Measurements from ENCODE around the gene USE1. TPM values are rescaled to one million over a fixed set of nuclear protein-coding genes. Genes with fewer than 3 reads are reported as not detected.

The USE1 gene
- total and polyA plus RNA-seq, 9 of the 15 experiments (the other 6 are each of a cell fraction or from before 2014, with no cell fraction given) = 17.3 to 52.4 (median 34.0) TPM

DNA sequence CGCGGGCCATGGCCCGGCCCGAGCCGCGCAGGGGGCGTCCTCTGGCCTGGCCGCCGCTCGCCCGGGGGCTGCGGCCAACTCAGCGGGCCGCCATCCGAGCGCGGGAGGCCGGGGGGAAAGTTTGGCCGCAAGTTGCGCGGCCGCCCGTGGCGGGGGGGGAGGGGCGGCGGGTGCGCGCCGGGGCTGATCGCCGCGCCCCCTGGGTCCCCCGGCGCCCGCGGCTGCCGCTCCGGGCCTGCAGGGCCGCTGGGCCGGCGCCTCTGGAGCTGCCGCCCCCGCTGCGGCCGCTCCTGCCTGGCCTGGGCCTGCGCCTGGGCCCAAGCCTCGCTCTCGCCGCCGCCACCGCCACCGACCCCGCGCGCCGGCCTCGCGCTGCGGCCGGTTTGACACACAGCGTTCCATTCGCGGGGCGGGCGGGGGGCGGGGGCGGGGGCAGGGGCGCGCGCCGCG, 30.4 kb downstream of the USE1 start, which contains the start of gene NR2F6 (continued):
- peak; percentile 14; the same call in 1 of the 2 replicates for TF ChIP-seq ZBTB7A (IDR thresholded peaks at IDR 0.05; ENCODE audit: borderline replicate concordance, control insufficient read depth, low read depth, low read length)
- TF ChIP-seq CCNT2 (IDR thresholded peaks at IDR 0.05; ENCODE audit: borderline replicate concordance, extremely low read depth, insufficient read length, low read depth, low read length) = peak; percentile 32
- TF ChIP-seq, protein P1, sequence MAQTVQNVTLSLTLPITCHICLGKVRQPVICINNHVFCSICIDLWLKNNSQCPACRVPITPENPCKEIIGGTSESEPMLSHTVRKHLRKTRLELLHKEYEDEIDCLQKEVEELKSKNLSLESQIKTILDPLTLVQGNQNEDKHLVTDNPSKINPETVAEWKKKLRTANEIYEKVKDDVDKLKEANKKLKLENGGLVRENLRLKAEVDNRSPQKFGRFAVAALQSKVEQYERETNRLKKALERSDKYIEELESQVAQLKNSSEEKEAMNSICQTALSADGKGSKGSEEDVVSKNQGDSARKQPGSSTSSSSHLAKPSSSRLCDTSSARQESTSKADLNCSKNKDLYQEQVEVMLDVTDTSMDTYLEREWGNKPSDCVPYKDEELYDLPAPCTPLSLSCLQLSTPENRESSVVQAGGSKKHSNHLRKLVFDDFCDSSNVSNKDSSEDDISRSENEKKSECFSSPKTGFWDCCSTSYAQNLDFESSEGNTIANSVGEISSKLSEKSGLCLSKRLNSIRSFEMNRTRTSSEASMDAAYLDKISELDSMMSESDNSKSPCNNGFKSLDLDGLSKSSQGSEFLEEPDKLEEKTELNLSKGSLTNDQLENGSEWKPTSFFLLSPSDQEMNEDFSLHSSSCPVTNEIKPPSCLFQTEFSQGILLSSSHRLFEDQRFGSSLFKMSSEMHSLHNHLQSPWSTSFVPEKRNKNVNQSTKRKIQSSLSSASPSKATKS (CRISPR knock-in tag; IDR thresholded peaks at IDR 0.05) = no peak
- TF ChIP-seq, protein P2, sequence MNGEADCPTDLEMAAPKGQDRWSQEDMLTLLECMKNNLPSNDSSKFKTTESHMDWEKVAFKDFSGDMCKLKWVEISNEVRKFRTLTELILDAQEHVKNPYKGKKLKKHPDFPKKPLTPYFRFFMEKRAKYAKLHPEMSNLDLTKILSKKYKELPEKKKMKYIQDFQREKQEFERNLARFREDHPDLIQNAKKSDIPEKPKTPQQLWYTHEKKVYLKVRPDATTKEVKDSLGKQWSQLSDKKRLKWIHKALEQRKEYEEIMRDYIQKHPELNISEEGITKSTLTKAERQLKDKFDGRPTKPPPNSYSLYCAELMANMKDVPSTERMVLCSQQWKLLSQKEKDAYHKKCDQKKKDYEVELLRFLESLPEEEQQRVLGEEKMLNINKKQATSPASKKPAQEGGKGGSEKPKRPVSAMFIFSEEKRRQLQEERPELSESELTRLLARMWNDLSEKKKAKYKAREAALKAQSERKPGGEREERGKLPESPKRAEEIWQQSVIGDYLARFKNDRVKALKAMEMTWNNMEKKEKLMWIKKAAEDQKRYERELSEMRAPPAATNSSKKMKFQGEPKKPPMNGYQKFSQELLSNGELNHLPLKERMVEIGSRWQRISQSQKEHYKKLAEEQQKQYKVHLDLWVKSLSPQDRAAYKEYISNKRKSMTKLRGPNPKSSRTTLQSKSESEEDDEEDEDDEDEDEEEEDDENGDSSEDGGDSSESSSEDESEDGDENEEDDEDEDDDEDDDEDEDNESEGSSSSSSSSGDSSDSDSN (IDR thresholded peaks at IDR 0.05; ENCODE audit: borderline replicate concordance in 1 of 2, low read depth in 2 of 2, low read length in 2 of 2) = 0 out of 4 replicates have a peak, but pooled peaks of 1 of the 2 experiments have one; percentile 10
- TF ChIP-seq KDM5B (IDR thresholded peaks at IDR 0.05; ENCODE audit: insufficient replicate concordance, low read depth, low read length) = peak; percentile 57
- TF ChIP-seq, protein P3, sequence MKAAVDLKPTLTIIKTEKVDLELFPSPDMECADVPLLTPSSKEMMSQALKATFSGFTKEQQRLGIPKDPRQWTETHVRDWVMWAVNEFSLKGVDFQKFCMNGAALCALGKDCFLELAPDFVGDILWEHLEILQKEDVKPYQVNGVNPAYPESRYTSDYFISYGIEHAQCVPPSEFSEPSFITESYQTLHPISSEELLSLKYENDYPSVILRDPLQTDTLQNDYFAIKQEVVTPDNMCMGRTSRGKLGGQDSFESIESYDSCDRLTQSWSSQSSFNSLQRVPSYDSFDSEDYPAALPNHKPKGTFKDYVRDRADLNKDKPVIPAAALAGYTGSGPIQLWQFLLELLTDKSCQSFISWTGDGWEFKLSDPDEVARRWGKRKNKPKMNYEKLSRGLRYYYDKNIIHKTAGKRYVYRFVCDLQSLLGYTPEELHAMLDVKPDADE (conservative IDR thresholded peaks at IDR 0.05; ENCODE audit: control insufficient read depth, low read depth, low read length) = peak; percentile 48; the same call in 1 of the 2 replicates

Data from K562 (cell line).